ENCODE results near the gene RAD9A.

The RAD9A gene

GRCh38 chr11:67356864-67357561 lies 34.8 kb upstream of the RAD9A start:
- DNase-seq (ENCODE audit: low read depth, low spot score), result no peak

- DNase-seq (ENCODE audit: low read depth, low spot score), result no peak
Observed at GRCh38 chr11:67357831-67358670, 33.7 kb upstream of the RAD9A start.

DNA sequence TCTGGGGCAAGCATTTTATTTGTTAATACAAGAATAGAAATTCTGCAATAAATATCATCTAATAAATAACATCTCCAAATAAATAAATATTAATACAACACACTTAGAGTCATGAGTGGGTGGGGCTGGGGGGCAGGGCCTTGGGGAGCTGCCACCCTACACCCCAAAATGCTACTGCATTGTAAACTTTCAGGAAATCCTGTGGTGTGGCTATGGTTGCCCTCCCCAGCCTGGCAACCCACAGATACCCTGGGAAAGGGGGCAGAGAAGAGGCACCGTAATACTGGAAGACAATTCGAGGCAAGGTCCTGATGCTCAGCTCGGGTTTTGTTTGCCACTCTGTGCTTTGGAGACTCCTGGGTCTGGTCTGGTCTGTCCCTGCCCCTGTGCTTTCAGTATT lies 27.6 kb upstream of the RAD9A start:
- DNase-seq (ENCODE audit: low read depth, low spot score), result no peak

- DNase-seq (ENCODE audit: low read depth, low spot score), result no peak
Observed at GRCh38 chr11:67364783-67365722, 26.7 kb upstream of the RAD9A start.

- DNase-seq (ENCODE audit: low read depth, low spot score), result no peak
Observed at GRCh38 chr11:67365736-67366444, 25.9 kb upstream of the RAD9A start.

GRCh38 chr11:67366546-67366945 lies 25.2 kb upstream of the RAD9A start:
- DNase-seq (ENCODE audit: low read depth, low spot score), result no peak

- DNase-seq (ENCODE audit: low read depth, low spot score), result no peak
Observed at GRCh38 chr11:67366961-67367760, 24.6 kb upstream of the RAD9A start.

DNA sequence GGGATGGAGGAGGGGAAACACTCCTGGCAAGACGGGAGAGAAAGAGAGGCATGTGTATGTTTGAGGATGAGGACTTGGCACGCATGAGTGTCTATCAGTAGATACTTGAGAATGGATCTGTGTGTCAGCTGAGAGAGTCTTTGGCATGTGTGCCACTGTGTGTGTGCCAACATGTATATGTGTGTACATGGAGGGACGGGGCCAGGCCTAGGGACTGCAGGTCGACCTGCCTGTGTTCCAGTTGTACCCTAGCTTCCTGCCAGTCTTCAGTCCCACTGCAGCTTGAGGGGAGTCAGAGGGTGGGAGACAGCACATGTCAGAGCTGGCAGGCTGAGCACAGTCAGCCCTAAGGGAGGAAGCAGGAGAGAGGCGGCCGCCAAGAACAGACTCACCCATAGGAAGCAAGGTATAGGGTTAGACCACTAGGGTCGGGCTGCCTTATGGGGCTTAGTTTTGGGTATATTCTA lies 24.0 kb upstream of the RAD9A start:
- no peak for DNase-seq (ENCODE audit: low read depth, low spot score)

DNA sequence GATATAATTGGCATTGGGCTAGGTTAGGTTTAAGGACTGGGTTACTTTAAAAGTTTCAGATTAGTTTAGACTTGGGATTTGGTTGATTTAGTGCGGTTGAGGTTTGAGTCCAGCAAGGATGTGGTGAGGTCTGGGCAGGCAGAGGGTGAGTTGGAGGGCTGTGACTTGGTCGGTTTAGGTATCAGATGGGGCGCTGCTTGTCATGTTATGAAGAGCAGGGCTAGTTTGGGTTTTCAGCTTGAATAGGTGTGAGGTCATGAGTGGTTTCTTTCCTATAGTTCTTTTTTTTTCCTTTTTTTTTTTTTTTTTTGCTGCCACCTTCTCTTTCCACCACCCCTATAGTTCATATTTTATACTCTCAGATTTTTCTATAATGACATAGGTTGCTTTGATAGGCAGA lies 23.2 kb upstream of the RAD9A start:
- no peak for DNase-seq (ENCODE audit: low read depth, low spot score)

DNA sequence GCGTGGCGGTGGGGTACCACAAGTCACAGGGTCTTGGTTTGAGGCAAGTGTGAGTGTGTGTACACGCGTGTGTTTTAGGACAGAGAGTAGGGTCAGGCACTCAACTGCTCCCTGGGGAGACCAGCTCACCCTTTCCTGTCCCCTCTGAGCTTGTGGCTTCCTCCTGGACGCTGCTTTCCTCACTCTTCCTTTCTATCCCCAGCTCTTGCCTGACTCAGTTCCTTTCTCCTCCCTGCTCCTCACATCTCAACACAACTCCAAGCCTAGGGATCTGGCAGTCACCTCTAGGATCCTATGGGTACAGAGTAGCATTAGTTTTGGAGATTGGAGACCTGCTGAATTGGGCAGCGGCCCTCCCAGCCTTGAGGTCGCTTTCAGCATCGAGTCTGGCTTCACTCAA lies 22.5 kb upstream of the RAD9A start:
- no peak for DNase-seq (ENCODE audit: low read depth, low spot score)

GRCh38 chr11:67369801-67370284 lies 21.9 kb upstream of the RAD9A start:
- no peak for DNase-seq (ENCODE audit: low read depth, low spot score)

DNA sequence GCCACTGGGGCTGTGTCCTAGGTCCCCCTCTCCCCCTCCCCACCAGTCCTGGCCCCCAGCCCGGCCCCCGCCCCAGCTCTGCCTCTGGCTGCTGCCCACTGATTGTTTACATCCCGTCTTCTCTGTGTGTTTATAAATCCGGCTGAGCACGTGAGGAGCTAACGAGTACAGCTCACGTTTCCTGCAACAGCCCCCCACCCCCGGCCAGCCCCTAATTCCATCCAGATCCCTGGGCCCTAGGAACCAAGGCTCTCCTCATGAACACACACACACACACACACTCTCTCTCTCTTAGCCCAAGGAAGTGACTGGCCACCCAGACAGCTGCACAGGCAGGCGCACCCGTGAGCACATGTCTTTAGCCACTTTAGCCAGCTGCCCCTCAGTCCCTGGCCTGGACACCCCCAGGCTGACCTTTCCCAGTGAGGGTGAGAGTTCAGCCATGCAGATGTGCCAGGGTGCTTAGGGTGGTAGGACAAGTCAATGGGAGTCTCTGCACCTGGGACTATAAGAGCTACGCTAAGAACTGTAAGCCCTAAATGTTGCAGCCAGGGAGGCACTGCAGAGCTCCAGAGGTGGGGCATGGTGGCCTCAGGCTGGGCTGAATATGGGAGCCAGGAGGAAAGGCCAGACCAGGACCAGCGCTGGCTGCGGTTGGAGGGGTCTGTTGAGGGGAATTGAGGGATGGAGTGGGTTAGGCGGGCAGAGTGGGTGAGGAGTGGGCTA lies 21.3 kb upstream of the RAD9A start:
- DNase-seq (ENCODE audit: low read depth, low spot score), result no peak

GRCh38 chr11:67371189-67371910 lies 20.4 kb upstream of the RAD9A start:
- no peak for DNase-seq (ENCODE audit: low read depth, low spot score)

GRCh38 chr11:67371911-67372320 lies 19.9 kb upstream of the RAD9A start:
- DNase-seq (ENCODE audit: low read depth, low spot score), result no peak

- DNase-seq (ENCODE audit: low read depth, low spot score), result no peak
Observed at GRCh38 chr11:67372321-67372992, 19.3 kb upstream of the RAD9A start.

DNA sequence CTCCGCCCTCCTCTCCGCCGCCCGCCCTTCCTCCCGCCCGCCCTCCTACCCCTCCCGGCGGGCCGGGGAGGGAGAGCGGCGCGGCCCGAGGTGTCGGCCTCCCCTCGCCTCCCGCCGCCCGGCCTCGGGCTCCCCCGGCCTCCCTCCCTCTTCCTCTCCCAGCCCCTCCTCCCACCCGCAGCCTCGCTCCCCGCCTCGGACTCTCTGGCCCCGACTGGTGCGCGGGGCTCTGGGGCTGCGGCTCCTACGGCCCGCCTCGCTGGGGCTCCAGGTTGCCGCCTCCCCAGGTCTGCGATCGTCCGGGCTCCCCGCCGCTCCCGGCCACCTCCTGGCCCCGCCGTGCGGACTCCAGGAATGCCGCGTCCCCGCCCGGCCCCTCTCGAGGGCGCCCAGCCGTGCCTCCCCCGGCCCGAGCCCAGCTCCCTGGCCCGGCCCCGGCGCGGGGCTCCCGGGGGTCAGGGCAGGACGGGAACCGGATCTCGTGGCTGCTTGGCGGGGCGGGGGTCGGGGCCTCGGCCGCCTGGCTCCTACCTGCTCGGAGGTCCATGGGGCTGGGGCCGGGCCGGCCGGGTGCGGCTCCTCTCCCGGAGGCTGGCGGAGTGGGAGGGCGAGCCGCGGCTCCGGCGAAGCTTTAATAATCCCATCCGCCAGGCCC lies 18.7 kb upstream of the RAD9A start, which contains the start of gene CLCF1:
Gene CLCF1 (minus strand): TSS at position 606 of the 655 bp plus-strand sequence. CDS start 59 bp downstream, at position 547.
- no peak for DNase-seq (ENCODE audit: low read depth, low spot score)

Data from smooth muscle cell of the brain vasculature (primary cell).